SK-N-SH (cell line): ENCODE measurements around the gene BNIP2. TPM values are rescaled to one million over a fixed set of nuclear protein-coding genes. Genes with fewer than 3 reads are reported as not detected.

Source experiments
- CTCF ChIA-PET: fragments of 300-600, 350-600 bp; formaldehyde crosslinking; extraction: SDS; loops from one replicate; lab custom pipeline; 2021; lab: Yijun Ruan, JAX
- POLR2A ChIA-PET: fragments of 350-600 bp; sonication (Branson Sonifier 250); formaldehyde crosslinking; extraction: SDS; loops from one replicate; lab custom pipeline; 2020; ENCODE audit warnings: antibody characterized with exemption, inconsistent platforms; lab: Yijun Ruan, JAX
- DNase-seq: peaks from one replicate; pipeline ENCODE4 v3.0.0; 2012
- H2AFZ ChIP-seq: fragments of 200-600 bp; sonication (generic); 2 replicates; pipeline ENCODE4 v1.8.1; 2016; ENCODE audit warnings: antibody characterized with exemption, mild to moderate bottlenecking, low read depth
- H3F3A ChIP-seq: fragments of 200-600 bp; sonication (generic); replicated peaks from 2 replicates; pipeline ENCODE3; 2016; ENCODE audit warnings: antibody characterized with exemption, mild to moderate bottlenecking; ENCODE audit not compliant: insufficient read depth
- H3K27ac ChIP-seq, 2 experiments: fragments of 200-500 bp in 1 of 2; fragments of 200-600 bp in 1 of 2; sonication (Bioruptor generic) in 1 of 2; sonication (generic), shearing (Covaris generic) in 1 of 2; 2 replicates each; pipeline versions ENCODE4 v1.5.1 to v1.6.1; 2014 to 2016; ENCODE audit warnings: low read depth in 2 of 2, inconsistent platforms in 1 of 2, low read length in 1 of 2, mild to moderate bottlenecking in 1 of 2, mixed read lengths in 1 of 2
- H3K27me3 ChIP-seq: fragments of 200-600 bp; sonication (generic), shearing (Covaris generic); 2 replicates; pipeline ENCODE4 v1.6.1; 2016; ENCODE audit warnings: mixed run types; ENCODE audit not compliant: insufficient read depth
- H3K36me3 ChIP-seq, 2 experiments: fragments of 200-500 bp in 1 of 2; fragments of 200-600 bp in 1 of 2; sonication (Bioruptor generic) in 1 of 2; sonication (generic) in 1 of 2; replicated peaks in 1 of 2; 2 replicates each; pipeline versions ENCODE3 to v1.5.1; 2014 to 2016; ENCODE audit warnings: low read length in 1 of 2, mild to moderate bottlenecking in 1 of 2; ENCODE audit not compliant: insufficient read depth in 2 of 2, control insufficient read depth in 1 of 2
- H3K4me1 ChIP-seq, 2 experiments: fragments of 200-500 bp in 1 of 2; fragments of 200-600 bp in 1 of 2; sonication (Bioruptor generic) in 1 of 2; sonication (generic), shearing (Covaris generic) in 1 of 2; 2 replicates each; pipeline versions ENCODE4 v1.5.1 to v1.6.1; 2014 to 2016; ENCODE audit warnings: low read depth in 1 of 2, low read length in 1 of 2, mixed run types in 1 of 2; ENCODE audit not compliant: insufficient read depth in 2 of 2, control insufficient read depth in 1 of 2
- H3K4me2 ChIP-seq: fragments of 200-600 bp; sonication (generic), shearing (Covaris generic); 2 replicates; pipeline ENCODE4 v1.6.1; 2017; ENCODE audit warnings: mixed run types
- H3K4me3 ChIP-seq, 2 experiments: fragments of 200-500 bp in 1 of 2; fragments of 200-600 bp in 1 of 2; sonication (Bioruptor generic) in 1 of 2; sonication (generic), shearing (Covaris generic) in 1 of 2; 2 replicates each; pipeline versions ENCODE4 v1.5.1 to v1.8.1; 2014 to 2016; ENCODE audit warnings: low read depth in 2 of 2, inconsistent platforms in 1 of 2, low read length in 1 of 2, mild to moderate bottlenecking in 1 of 2, mixed read lengths in 1 of 2, moderate library complexity in 1 of 2
- H3K79me2 ChIP-seq: fragments of 200-600 bp; sonication (generic); 2 replicates; pipeline ENCODE4 v1.8.1; 2017; ENCODE audit warnings: mild to moderate bottlenecking; ENCODE audit not compliant: insufficient read depth
- H3K9ac ChIP-seq: fragments of 200-600 bp; sonication (generic); 2 replicates; pipeline ENCODE4 v1.6.1; 2017; ENCODE audit warnings: mixed run types
- H3K9me2 ChIP-seq: fragments of 200-600 bp; sonication (generic); 2 replicates; pipeline ENCODE4 v1.6.1; 2017; ENCODE audit warnings: mixed run types
- H3K9me3 ChIP-seq: fragments of 200-600 bp; sonication (generic); 2 replicates; pipeline ENCODE4 v1.6.1; 2017; ENCODE audit warnings: mixed run types, mild to moderate bottlenecking, moderate library complexity
- H4K20me1 ChIP-seq: fragments of 200-600 bp; sonication (generic); 2 replicates; pipeline ENCODE4 v1.6.1; 2017; ENCODE audit warnings: mild to moderate bottlenecking, mixed run types; ENCODE audit not compliant: insufficient read depth
- ELF1 ChIP-seq: IDR thresholded peaks from 2 replicates; pipeline ENCODE4 v1.4.0; 2012
- EP300 ChIP-seq, 2 experiments: IDR thresholded peaks; 2 replicates each; pipeline versions ENCODE4 v1.4.0 to v1.6.1; 2012; ENCODE audit warnings: borderline replicate concordance in 1 of 2, low read depth in 1 of 2, low read length in 1 of 2
- EZH2phosphoT487 ChIP-seq: fragments of 200-600 bp; sonication (generic); IDR thresholded peaks from 2 replicates; pipeline ENCODE4 v1.6.1; 2017; ENCODE audit warnings: low read depth, mixed run types, mild to moderate bottlenecking, antibody characterized with exemption, moderate library complexity, borderline replicate concordance
- FOXJ3 ChIP-seq: sonication (generic); formaldehyde crosslinking; IDR thresholded peaks from 2 replicates; pipeline ENCODE4 v1.5.1; 2020; ENCODE audit warnings: mild to moderate bottlenecking, missing genetic modification reagents
- FOXM1 ChIP-seq: IDR thresholded peaks from 2 replicates; pipeline ENCODE4 v1.4.0; 2012; ENCODE audit warnings: low read depth, mild to moderate bottlenecking
- GABPA ChIP-seq: IDR thresholded peaks from 2 replicates; pipeline ENCODE4 v1.4.0; 2012; ENCODE audit warnings: low read depth, mild to moderate bottlenecking
- MEF2A ChIP-seq: IDR thresholded peaks from 2 replicates; pipeline ENCODE4 v1.4.0; 2012; ENCODE audit warnings: low read depth, borderline replicate concordance
- MXI1 ChIP-seq: IDR thresholded peaks from 2 replicates; pipeline ENCODE4 v1.6.1; 2012; ENCODE audit warnings: mild to moderate bottlenecking, low read depth, low read length, improper control_type of control experiment
- NRF1 ChIP-seq: IDR thresholded peaks from 2 replicates; pipeline ENCODE4 v1.6.1; 2012; ENCODE audit warnings: low read depth, mild to moderate bottlenecking, low read length
- POLR2AphosphoS5 ChIP-seq: IDR thresholded peaks from 2 replicates; pipeline ENCODE4 v1.6.1; 2012; ENCODE audit warnings: low read depth, low read length
- RAD21 ChIP-seq: IDR thresholded peaks from 2 replicates; pipeline ENCODE4 v1.6.1; 2012; ENCODE audit warnings: mild to moderate bottlenecking, low read length
- RCOR1 ChIP-seq: fragments of 150-350 bp; IDR thresholded peaks from 2 replicates; pipeline ENCODE4 v1.6.1; 2017; ENCODE audit warnings: antibody characterized with exemption, low read length
- REST ChIP-seq: IDR thresholded peaks from 2 replicates; pipeline ENCODE4 v1.6.1; 2012; ENCODE audit warnings: mild to moderate bottlenecking, low read depth, low read length, moderate library complexity
- RXRA ChIP-seq: IDR thresholded peaks from 2 replicates; pipeline ENCODE4 v1.4.0; 2012; ENCODE audit warnings: low read depth, mild to moderate bottlenecking, borderline replicate concordance
- SIN3A ChIP-seq: IDR thresholded peaks from 2 replicates; pipeline ENCODE4 v1.6.1; 2012; ENCODE audit warnings: low read depth, mild to moderate bottlenecking, low read length, moderate library complexity, borderline replicate concordance
- SMC3 ChIP-seq: IDR thresholded peaks from 2 replicates; pipeline ENCODE4 v1.6.1; 2012; ENCODE audit warnings: low read depth, low read length, improper control_type of control experiment
- TAF1 ChIP-seq: IDR thresholded peaks from 2 replicates; pipeline ENCODE4 v1.6.1; 2012; ENCODE audit warnings: low read depth, mild to moderate bottlenecking, low read length, moderate library complexity, borderline replicate concordance
- TEAD4 ChIP-seq: IDR thresholded peaks from 2 replicates; pipeline ENCODE4 v1.4.0; 2012; ENCODE audit warnings: mild to moderate bottlenecking, borderline replicate concordance; ENCODE audit not compliant: insufficient read depth
- USF2 ChIP-seq: fragments of 150-350 bp; IDR thresholded peaks from 2 replicates; pipeline ENCODE4 v1.6.1; 2017; ENCODE audit warnings: antibody characterized with exemption, low read length, low read depth, borderline replicate concordance
- YY1 ChIP-seq: IDR thresholded peaks from 2 replicates; pipeline ENCODE4 v1.4.0; 2012; ENCODE audit warnings: low read depth, mild to moderate bottlenecking
- ZBTB33 ChIP-seq: IDR thresholded peaks from 2 replicates; pipeline ENCODE4 v1.4.0; 2012; ENCODE audit warnings: low read depth, borderline replicate concordance
- WGBS: methylation state at CpG from one replicate; pipeline ENCODE4 v1.1.6; 2017; ENCODE audit warnings: low lambda C conversion rate; 5-methylcytosine and 5-hydroxymethylcytosine counted together
- polyA plus RNA-seq, 3 experiments: library from polyadenylated mRNA; depleted of rRNA; stranded (reverse); fragments of >200 nt; gene quantifications; 2 replicates each; pipeline ENCODE4 v1.2.3, GENCODE V29; 2012

Gene BNIP2
- polyA plus RNA-seq, 1 of the 3 experiments (the other 2 are of a cell fraction) = 67.7 TPM

- Histone ChIP-seq H3K36me3 (peaks cover 1 to 13% of the 10 kb centered on the region in 2 experiments), H3K9me2 (no peaks in the 10 kb centered on the region), H3K4me1 (peaks cover 16 to 22% of the 10 kb centered on the region in 2 experiments; a peak in 3 of 4 replicates), H3K4me3 (peak overlapping the region; percentile 81 to 86), H3K9ac (peak overlapping the region; percentile 99), H4K20me1 (peaks cover 34% of the 10 kb centered on the region), H3K79me2 (peaks cover 44% of the 10 kb centered on the region), H3F3A (peaks cover 20% of the 10 kb centered on the region), H2AFZ (peak overlapping the region; percentile 81), H3K4me2 (peak overlapping the region; percentile 77), H3K9me3 (no peaks in the 10 kb centered on the region), H3K27ac (peak overlapping the region; percentile 64 to 92; a peak in 2 of 4 replicates), H3K27me3 (no peaks in the 10 kb centered on the region)
- CTCF ChIA-PET = interaction anchor here (0.6 to 3.5 kb wide), 9 partner anchors 9 to 669 kb away, joined by 3 to 19 read pairs (median 3); no protein-coding TSS in a partner anchor
- POLR2A ChIA-PET = interaction anchor here (0.7 to 1.0 kb wide), 2 partner anchors 32 to 445 kb away, joined by 3 to 5 read pairs; partner anchors contain the start of gene GTF2A2
- DNase-seq = no peak
- TF ChIP-seq RCOR1 (no peak; the same call in 1 of the 2 replicates), EP300 (IDR thresholded peaks at IDR 0.05; ENCODE audit: borderline replicate concordance in 1 of 2, low read depth in 1 of 2, low read length in 1 of 2) (no peak), EZH2phosphoT487 (no peak), MXI1 (no peak; the same call in 1 of the 2 replicates), ELF1 (no peak), NRF1 (no peak), TAF1 (no peak), GABPA (no peak), SMC3 (no peak), RXRA (no peak), MEF2A (no peak), USF2 (no peak), TEAD4 (no peak), POLR2AphosphoS5 (no peak), SIN3A (no peak), RAD21 (no peak), FOXM1 (no peak)
- WGBS = 22% methylated on average over 25 of the region's 25 CpGs
These were observed 611 bp upstream of the BNIP2 start for GRCh38 chr15:59689626-59690236.

GRCh38 chr15:59688423-59688781 lies 718 bp downstream of the BNIP2 start:
- peaks cover 57% of the 10 kb centered on the region for H3K79me2 ChIP-seq
- peak overlapping the region; percentile 81 to 86 for H3K4me3 ChIP-seq
- peaks cover 16 to 22% of the 10 kb centered on the region in 2 experiments; a peak in 3 of 4 replicates for H3K4me1 ChIP-seq
- peak overlapping the region; percentile 92 to 93 for H3K27ac ChIP-seq
- H3K9me2 ChIP-seq = no peaks in the 10 kb centered on the region
- no peaks in the 10 kb centered on the region for H3K9me3 ChIP-seq
- H4K20me1 ChIP-seq = peaks cover 47% of the 10 kb centered on the region
- WGBS = under 1% methylated on average over 15 of the region's 15 CpGs
- ChIA-PET POLR2A (no interaction called here), CTCF (interaction anchor here (1.0 to 1.4 kb wide), 2 partner anchors 156 to 639 kb away, joined by 3 to 4 read pairs; no protein-coding TSS in a partner anchor)
- no peaks in the 10 kb centered on the region for H3K27me3 ChIP-seq
- H2AFZ ChIP-seq = no peak overlapping the region
- H3F3A ChIP-seq = peaks cover 20% of the 10 kb centered on the region
- H3K36me3 ChIP-seq = peaks cover 8 to 25% of the 10 kb centered on the region in 2 experiments
- H3K9ac ChIP-seq = peak overlapping the region; percentile 99
- no peak for DNase-seq
- H3K4me2 ChIP-seq = peak overlapping the region; percentile 77
- no peak for TF ChIP-seq GABPA
- no peak for TF ChIP-seq SMC3
- no peak for TF ChIP-seq FOXJ3 (CRISPR knock-in tag)
- no peak for TF ChIP-seq RCOR1
- TF ChIP-seq YY1 = 0 out of 2 replicates have a peak, but pooled peaks have one; percentile 2
- TF ChIP-seq FOXM1 = no peak
- no peak for TF ChIP-seq REST
- TF ChIP-seq NRF1 = no peak
- TF ChIP-seq ZBTB33 = no peak
- TF ChIP-seq RAD21 = no peak
